Measurements from ENCODE around the gene CEP89.
A peak's percentile ranks its signal among the peaks of the same experiment; 100 is the strongest.
"Not testable (repeated sequence)": the region's sequence is repeated elsewhere in the genome, so short reads cannot be mapped to it uniquely, and the experiment has no call there.

Gene CEP89

DNA sequence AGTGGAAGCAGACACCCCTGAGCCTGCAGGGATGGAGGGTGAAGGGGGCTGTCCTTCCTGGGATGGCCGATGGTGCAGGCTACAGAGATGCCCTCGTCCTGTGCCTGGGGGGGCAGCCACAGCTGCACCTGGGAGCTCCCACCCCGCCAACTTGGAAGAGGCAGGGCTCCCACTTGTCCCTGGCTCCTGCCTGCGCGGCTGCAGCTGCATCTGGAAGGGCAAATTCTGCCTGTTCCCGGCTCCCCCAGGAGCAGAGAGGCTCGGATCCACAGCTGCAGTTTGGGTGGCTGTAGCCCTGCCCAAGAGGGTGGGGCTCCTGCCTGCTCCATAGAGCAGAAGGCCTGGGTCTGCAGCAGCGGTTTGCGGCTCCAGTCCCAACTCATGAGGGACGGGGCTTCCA, 2.2 kb downstream of the CEP89 start:
- H3K18ac ChIP-seq (ENCODE audit: low read length) = no peak overlapping the region
- no peak overlapping the region for H2BK5ac ChIP-seq (ENCODE audit: low read length)
- peaks cover 6 to 50% of the 10 kb centered on the region in 2 donors for H3K36me3 ChIP-seq (replicated peaks in 1 of 2; ENCODE audit: control insufficient read depth in 2 of 2, insufficient read depth in 2 of 2, low read length in 2 of 2)
- no peaks in the 10 kb centered on the region for H3K27me3 ChIP-seq (ENCODE audit: control insufficient read depth in 3 of 3, insufficient read depth in 3 of 3, low read depth in 1 of 3, low read length in 3 of 3)
- no peak overlapping the region for H3K4ac ChIP-seq (ENCODE audit: low read length)
- H2BK15ac ChIP-seq (ENCODE audit: low read length) = no peak overlapping the region
- no peaks in the 10 kb centered on the region for H3K9me3 ChIP-seq (replicated peaks in 1 of 2; ENCODE audit: control insufficient read depth in 2 of 2, insufficient read depth in 1 of 2, low read depth in 1 of 2, low read length in 2 of 2)
- H3K4me3 ChIP-seq (ENCODE audit: low read length in 2 of 2) = peak overlapping the region in 1 of 2 donors; percentile 24
- no peak overlapping the region for H2BK120ac ChIP-seq (ENCODE audit: low read depth, low read length)
- H4K91ac ChIP-seq (ENCODE audit: low read depth, low read length, poor library complexity) = no peak overlapping the region
- H3K4me2 ChIP-seq (ENCODE audit: insufficient read depth, low read length, poor library complexity, severe bottlenecking) = no peak overlapping the region
- no peak overlapping the region for H2AK5ac ChIP-seq (ENCODE audit: low read depth, low read length)
- no peak overlapping the region for H3K23ac ChIP-seq (ENCODE audit: low read depth, low read length, poor library complexity)
- no peak overlapping the region for H3K27ac ChIP-seq (replicated peaks; ENCODE audit: low read length)
- no peak overlapping the region for H4K8ac ChIP-seq (ENCODE audit: low read depth, low read length)
- peaks cover 0 to 3% of the 10 kb centered on the region in 2 donors for H3K4me1 ChIP-seq (ENCODE audit: control insufficient read depth in 2 of 2, insufficient read depth in 1 of 2, low read depth in 1 of 2, low read length in 2 of 2)
- no peak overlapping the region for H2AFZ ChIP-seq (ENCODE audit: low read length)
- WGBS, 2 donors (ENCODE audit: extremely low coverage in 2 of 2, insufficient read length in 2 of 2, insufficient replicate concordance in 1 of 2) = no CpG with 5 or more reads among the region's 10 CpGs
- DNase-seq (ENCODE audit: low spot score) = no peak
- no peak overlapping the region for H3K9ac ChIP-seq (ENCODE audit: low read depth, low read length, poor library complexity)
- no peak overlapping the region for H3K14ac ChIP-seq (ENCODE audit: low read length)
- peaks cover 5% of the 10 kb centered on the region for H3K79me1 ChIP-seq (ENCODE audit: low read depth, low read length)
- no peak overlapping the region for H2BK12ac ChIP-seq (ENCODE audit: low read length)

DNA sequence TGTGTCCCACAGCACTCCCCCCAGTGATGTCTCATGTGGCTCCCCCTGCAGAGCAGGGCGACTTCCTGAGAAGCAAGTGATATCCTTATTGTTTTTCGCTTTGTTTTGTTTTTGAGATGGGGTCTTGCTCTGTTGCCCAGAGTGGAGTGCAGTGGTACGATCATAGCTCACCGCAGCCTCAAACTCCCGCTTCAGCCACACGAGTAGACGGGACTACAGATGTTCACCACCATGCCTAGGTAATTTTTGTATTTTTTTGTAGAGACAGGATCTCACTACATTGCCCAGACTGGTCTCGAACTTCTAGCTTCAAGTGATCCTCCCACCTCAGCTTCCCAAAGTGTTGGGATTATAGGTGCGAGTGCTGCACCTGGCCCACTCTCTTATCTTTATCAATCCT, 5.0 kb downstream of the CEP89 start:
- no peak overlapping the region for H4K8ac ChIP-seq (ENCODE audit: low read depth, low read length)
- H3K4me1 ChIP-seq (ENCODE audit: control insufficient read depth in 2 of 2, insufficient read depth in 1 of 2, low read depth in 1 of 2, low read length in 2 of 2) = peaks cover 0 to 3% of the 10 kb centered on the region in 2 donors
- H3K18ac ChIP-seq (ENCODE audit: low read length) = no peak overlapping the region
- H4K91ac ChIP-seq (ENCODE audit: low read depth, low read length, poor library complexity) = no peak overlapping the region
- no peak overlapping the region for H3K9ac ChIP-seq (ENCODE audit: low read depth, low read length, poor library complexity)
- H3K14ac ChIP-seq (ENCODE audit: low read length) = no peak overlapping the region
- DNase-seq (ENCODE audit: low spot score) = no peak
- H2BK15ac ChIP-seq (ENCODE audit: low read length) = no peak overlapping the region
- no CpG with 5 or more reads among the region's 9 CpGs for WGBS, 2 donors (ENCODE audit: extremely low coverage in 2 of 2, insufficient read length in 2 of 2, insufficient replicate concordance in 1 of 2)
- H3K27ac ChIP-seq (replicated peaks; ENCODE audit: low read length) = no peak overlapping the region
- no peak overlapping the region for H2AK5ac ChIP-seq (ENCODE audit: low read depth, low read length)
- no peak overlapping the region for H2BK12ac ChIP-seq (ENCODE audit: low read length)
- H3K9me3 ChIP-seq (replicated peaks in 1 of 2; ENCODE audit: control insufficient read depth in 2 of 2, insufficient read depth in 1 of 2, low read depth in 1 of 2, low read length in 2 of 2) = no peaks in the 10 kb centered on the region
- H3K4me3 ChIP-seq (ENCODE audit: low read length in 2 of 2) = no peak overlapping the region
- peaks cover 5% of the 10 kb centered on the region for H3K79me1 ChIP-seq (ENCODE audit: low read depth, low read length)
- no peak overlapping the region for H2BK120ac ChIP-seq (ENCODE audit: low read depth, low read length)
- peaks cover 14 to 71% of the 10 kb centered on the region in 2 donors for H3K36me3 ChIP-seq (replicated peaks in 1 of 2; ENCODE audit: control insufficient read depth in 2 of 2, insufficient read depth in 2 of 2, low read length in 2 of 2)
- no peak overlapping the region for H3K4ac ChIP-seq (ENCODE audit: low read length)
- H2AFZ ChIP-seq (ENCODE audit: low read length) = no peak overlapping the region
- no peak overlapping the region for H2BK5ac ChIP-seq (ENCODE audit: low read length)
- no peak overlapping the region for H3K4me2 ChIP-seq (ENCODE audit: insufficient read depth, low read length, poor library complexity, severe bottlenecking)
- no peak overlapping the region for H3K23ac ChIP-seq (ENCODE audit: low read depth, low read length, poor library complexity)
- H3K27me3 ChIP-seq (ENCODE audit: control insufficient read depth in 3 of 3, insufficient read depth in 3 of 3, low read depth in 1 of 3, low read length in 3 of 3) = no peaks in the 10 kb centered on the region

DNA sequence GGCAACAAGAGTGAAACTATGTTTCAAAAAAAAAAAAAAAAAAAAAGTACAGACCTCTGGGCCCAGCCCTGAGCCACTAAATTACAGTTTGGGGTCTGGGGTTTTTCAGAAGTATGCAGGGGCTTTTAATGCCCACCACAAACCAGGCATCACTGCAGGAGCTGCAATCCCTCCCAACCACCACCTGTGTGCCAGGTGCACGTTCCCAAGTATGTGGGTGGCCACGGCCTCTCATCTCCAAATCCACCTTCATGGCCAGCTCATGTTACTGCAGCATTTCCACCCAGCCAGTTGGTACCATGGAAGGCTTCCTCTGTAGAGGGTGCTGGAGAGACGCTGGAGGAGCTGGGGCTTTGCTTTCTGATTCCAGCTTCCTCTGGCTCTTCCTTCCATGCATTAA, 26.5 kb downstream of the CEP89 start:
- Histone ChIP-seq H3K27ac (replicated peaks; ENCODE audit: low read length) (no peak overlapping the region), H3K18ac (ENCODE audit: low read length) (no peak overlapping the region), H2BK12ac (ENCODE audit: low read length) (no peak overlapping the region), H2AK5ac (ENCODE audit: low read depth, low read length) (no peak overlapping the region), H4K8ac (ENCODE audit: low read depth, low read length) (no peak overlapping the region), H2AFZ (ENCODE audit: low read length) (no peak overlapping the region), H3K4ac (ENCODE audit: low read length) (no peak overlapping the region), H3K9ac (ENCODE audit: low read depth, low read length, poor library complexity) (no peak overlapping the region), H3K9me3 (replicated peaks in 1 of 2; ENCODE audit: control insufficient read depth in 2 of 2, insufficient read depth in 1 of 2, low read depth in 1 of 2, low read length in 2 of 2) (no peaks in the 10 kb centered on the region), H2BK120ac (ENCODE audit: low read depth, low read length) (no peak overlapping the region), H3K79me1 (ENCODE audit: low read depth, low read length) (no peaks in the 10 kb centered on the region), H2BK15ac (ENCODE audit: low read length) (no peak overlapping the region), H3K23ac (ENCODE audit: low read depth, low read length, poor library complexity) (no peak overlapping the region), H3K27me3 (ENCODE audit: control insufficient read depth in 3 of 3, insufficient read depth in 3 of 3, low read depth in 1 of 3, low read length in 3 of 3) (no peaks in the 10 kb centered on the region), H3K4me2 (ENCODE audit: insufficient read depth, low read length, poor library complexity, severe bottlenecking) (no peak overlapping the region), H4K91ac (ENCODE audit: low read depth, low read length, poor library complexity) (no peak overlapping the region), H3K14ac (ENCODE audit: low read length) (no peak overlapping the region), H3K4me1 (ENCODE audit: control insufficient read depth in 2 of 2, insufficient read depth in 1 of 2, low read depth in 1 of 2, low read length in 2 of 2) (no peaks in the 10 kb centered on the region), H3K36me3 (replicated peaks in 1 of 2; ENCODE audit: control insufficient read depth in 2 of 2, insufficient read depth in 2 of 2, low read length in 2 of 2) (peaks cover 25 to 91% of the 10 kb centered on the region in 2 donors), H2BK5ac (ENCODE audit: low read length) (no peak overlapping the region), H3K4me3 (ENCODE audit: low read length in 2 of 2) (no peak overlapping the region)
- no peak for DNase-seq (ENCODE audit: low spot score)
- no CpG with 5 or more reads among the region's 3 CpGs for WGBS, 2 donors (ENCODE audit: extremely low coverage in 2 of 2, insufficient read length in 2 of 2, insufficient replicate concordance in 1 of 2)

DNA sequence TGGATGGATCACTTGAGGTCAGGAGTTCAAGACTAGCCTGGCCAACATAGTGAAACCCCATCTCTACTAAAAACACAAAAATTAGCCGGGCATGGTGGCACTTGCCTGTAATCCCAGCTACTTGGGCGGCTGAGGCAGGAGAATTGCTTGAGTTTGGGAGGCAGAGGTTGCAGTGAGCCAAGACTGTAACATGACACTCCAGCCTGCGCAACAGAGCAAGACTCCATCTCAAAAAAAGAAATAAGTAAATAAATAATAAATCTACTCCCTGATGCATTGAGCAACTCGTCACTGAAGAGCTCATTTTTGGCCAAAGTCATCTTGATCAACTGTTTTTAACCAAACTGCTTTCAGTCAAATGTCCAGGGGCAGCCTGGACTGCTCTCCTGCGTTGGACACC, 30.5 kb downstream of the CEP89 start:
- H2BK15ac ChIP-seq (ENCODE audit: low read length); H3K27ac ChIP-seq (replicated peaks; ENCODE audit: low read length); H2AK5ac ChIP-seq (ENCODE audit: low read depth, low read length); H3K79me1 ChIP-seq (ENCODE audit: low read depth, low read length); H2BK5ac ChIP-seq (ENCODE audit: low read length); H2BK120ac ChIP-seq (ENCODE audit: low read depth, low read length); H3K4me1 ChIP-seq (ENCODE audit: control insufficient read depth in 2 of 2, insufficient read depth in 1 of 2, low read depth in 1 of 2, low read length in 2 of 2); H2AFZ ChIP-seq (ENCODE audit: low read length); H3K9ac ChIP-seq (ENCODE audit: low read depth, low read length, poor library complexity); H3K23ac ChIP-seq (ENCODE audit: low read depth, low read length, poor library complexity); DNase-seq (ENCODE audit: low spot score); H3K9me3 ChIP-seq (replicated peaks in 1 of 2; ENCODE audit: control insufficient read depth in 2 of 2, insufficient read depth in 1 of 2, low read depth in 1 of 2, low read length in 2 of 2); H2BK12ac ChIP-seq (ENCODE audit: low read length); H3K14ac ChIP-seq (ENCODE audit: low read length); H3K4me2 ChIP-seq (ENCODE audit: insufficient read depth, low read length, poor library complexity, severe bottlenecking); H3K4ac ChIP-seq (ENCODE audit: low read length); H3K4me3 ChIP-seq (ENCODE audit: low read length in 2 of 2); H4K91ac ChIP-seq (ENCODE audit: low read depth, low read length, poor library complexity); H3K18ac ChIP-seq (ENCODE audit: low read length); H3K27me3 ChIP-seq (ENCODE audit: control insufficient read depth in 3 of 3, insufficient read depth in 3 of 3, low read depth in 1 of 3, low read length in 3 of 3); H4K8ac ChIP-seq (ENCODE audit: low read depth, low read length): not testable (repeated sequence)
- no CpG with 5 or more reads among the region's 5 CpGs for WGBS, 2 donors (ENCODE audit: extremely low coverage in 2 of 2, insufficient read length in 2 of 2, insufficient replicate concordance in 1 of 2)
- H3K36me3 ChIP-seq (replicated peaks in 1 of 2; ENCODE audit: control insufficient read depth in 2 of 2, insufficient read depth in 2 of 2, low read length in 2 of 2) = peaks cover 27 to 89% of the 10 kb centered on the region in 2 donors

Measured in neuronal stem cell (in vitro differentiated cells).